HG03039 (cell line): ENCODE measurements around the gene TMEM207.
A peak's percentile ranks its signal among the peaks of the same experiment; 100 is the strongest.

ENCODE experiments used
- ATAC-seq: cut with Tn5 transposase; IDR thresholded peaks from one replicate; pipeline ENCODE4 v1.9.1; 2021; ENCODE audit warnings: mild to moderate bottlenecking, moderate library complexity; ENCODE audit not compliant: unreplicated experiment

TMEM207 gene

DNA sequence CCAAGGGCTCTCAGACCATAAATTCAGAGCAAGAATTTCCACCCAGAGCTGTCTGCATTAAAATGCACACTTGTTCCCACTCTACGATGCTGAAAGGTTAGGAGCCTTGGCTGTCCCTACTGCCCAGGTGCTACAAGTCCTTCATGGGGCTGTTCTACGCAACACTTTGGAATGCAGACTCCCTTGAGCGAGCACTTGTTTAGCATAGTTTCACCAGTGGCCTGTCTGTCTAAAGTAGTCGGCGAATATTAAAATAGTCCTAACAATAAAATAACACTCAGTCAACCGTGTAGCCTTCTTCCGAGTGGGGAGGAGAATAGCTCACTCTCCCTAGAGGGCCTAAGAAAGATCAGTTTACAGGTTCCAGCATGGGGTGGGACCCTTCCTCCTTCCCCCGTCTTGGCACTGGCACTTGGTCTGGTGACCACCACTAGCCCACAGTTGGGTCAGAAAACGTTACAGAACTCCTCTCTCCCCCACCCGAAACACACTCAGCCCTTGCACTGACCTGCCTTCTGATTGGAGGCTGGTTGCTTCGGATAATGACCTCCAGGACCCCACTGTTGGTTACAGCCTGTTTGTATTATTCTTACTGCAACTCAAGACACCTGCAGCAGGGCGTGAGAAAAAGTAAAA is 62.0 kb downstream of the TMEM207 start, which contains the start of gene CLDN16:
Gene CLDN16 (plus strand): TSS at position 586 of the 636 bp plus-strand sequence. CDS start 167 bp downstream, outside the sequence.
- no peak for ATAC-seq

DNA sequence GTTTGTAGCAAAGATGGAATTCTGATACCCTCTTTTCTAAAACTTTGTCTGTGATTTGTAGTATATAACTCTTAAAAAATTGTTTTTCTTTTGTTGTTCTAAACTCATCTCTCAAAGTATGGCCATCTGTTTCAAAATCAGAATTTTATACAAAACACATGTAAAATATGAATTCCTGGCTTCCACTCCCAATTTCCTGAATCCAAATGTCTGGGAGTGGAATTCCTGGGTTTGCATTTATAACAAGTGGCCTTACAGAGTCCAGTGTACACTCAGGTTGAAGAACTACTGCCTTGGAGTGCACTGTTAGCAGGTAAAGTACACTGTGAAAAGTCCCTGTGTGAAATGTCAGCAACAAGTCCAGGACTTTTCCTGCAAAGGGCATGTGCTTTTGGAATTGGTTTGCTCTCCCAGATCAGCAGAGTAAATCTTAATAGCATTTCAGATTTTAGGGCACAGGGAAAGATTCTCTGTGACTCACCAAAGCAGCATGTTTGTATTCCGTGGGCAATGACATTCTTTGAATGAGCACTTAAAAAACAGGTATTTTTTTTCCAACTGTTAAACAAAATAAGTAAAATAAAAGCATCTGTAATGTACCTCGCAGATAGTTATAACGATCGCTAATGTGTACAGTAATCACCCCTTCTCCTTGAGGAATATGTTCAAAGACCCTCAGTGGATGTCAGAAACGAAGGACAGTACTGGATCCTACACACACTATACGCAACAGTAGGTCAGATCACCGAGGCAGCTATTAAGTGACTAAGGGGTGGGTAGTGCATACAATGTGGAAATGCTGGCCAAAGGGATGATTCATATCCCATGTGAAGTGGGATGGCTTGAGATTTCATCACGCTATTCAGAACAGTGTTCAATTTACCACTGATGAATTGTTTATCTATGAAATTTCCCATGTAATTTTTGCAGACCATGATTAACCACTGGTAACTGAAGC is 63.7 kb downstream of the TMEM207 start:
- no peak for ATAC-seq

DNA sequence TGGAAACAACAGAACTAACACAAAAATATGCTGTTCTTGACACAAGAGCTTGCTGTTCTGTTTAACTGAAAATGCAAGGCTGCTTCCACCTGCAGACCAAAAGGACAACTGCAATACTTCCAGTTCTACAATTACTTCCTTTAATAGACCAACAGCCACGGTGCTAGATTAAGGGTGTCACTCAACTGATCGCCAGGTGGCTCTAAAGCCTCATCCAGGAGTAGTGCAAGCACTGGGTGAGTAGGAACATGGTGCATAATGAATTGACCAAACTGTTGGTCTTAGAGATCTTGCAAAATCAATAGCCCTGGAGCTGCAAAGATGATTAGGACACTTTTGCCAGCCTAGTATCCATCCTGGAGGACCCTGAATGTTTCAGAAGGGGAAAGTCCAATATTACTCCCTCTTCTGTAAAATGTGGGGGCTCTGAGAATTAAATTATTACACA is 65.4 kb downstream of the TMEM207 start:
- ATAC-seq = peak; percentile 78

DNA sequence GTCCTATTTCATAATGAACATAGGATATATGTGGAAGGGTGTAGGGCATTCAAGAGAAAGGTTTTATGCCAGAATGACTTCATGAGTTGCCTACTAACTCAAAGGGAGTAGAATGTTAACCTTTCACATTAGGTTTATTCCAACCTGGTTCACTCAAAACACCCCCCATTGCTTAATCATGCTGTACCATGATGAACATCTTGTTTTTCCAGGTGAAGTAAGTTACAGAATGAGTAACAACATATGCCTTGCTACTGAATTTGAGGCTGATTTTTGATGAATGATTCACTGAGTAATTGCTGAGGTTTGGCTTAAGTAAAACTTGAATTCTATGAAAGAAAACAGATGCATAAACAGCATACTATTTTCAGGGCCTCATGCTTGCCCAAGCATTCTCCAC is 67.6 kb downstream of the TMEM207 start:
- no peak for ATAC-seq

DNA sequence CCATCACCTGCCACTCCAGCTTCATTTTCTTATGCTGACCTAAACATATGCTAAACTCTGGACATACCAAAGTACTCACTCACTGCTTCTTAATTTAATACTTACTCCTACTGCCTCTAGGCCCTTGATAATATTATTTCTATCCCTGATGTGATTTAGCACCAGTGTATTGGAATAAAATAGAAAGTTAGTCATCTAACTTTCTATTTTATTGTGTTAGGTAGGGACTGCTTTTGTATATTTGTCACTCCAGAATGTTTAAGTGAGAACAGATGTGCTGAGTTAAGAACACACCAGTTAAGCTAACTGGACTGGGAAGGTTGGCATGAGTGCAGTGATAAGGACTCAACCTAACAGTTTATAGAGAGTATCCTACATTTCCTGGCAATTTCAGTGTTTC is 68.3 kb downstream of the TMEM207 start:
- ATAC-seq = no peak

DNA sequence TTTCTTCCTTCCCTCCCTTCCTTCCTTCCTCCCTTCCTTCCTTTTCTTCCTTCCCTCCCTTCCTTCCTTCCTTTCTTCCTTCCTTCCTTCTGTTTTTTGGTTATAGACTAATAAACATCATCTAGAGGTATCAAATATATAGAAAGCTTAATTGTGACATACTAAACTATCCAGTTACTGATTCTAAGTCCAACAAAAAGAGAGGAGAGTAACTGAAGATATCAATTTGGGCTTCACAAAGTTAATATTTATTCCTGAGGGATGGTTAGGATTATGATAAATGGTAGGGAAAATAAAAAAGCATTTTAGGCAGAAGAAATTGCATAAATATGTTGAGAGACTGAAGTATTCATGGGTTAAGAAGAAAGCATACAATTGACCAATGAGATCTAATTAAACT is 69.5 kb downstream of the TMEM207 start:
- ATAC-seq = no peak
